IMR-90 (cell line): ENCODE measurements around the gene TMEM59. TPM values are rescaled to one million over a fixed set of nuclear protein-coding genes. Genes with fewer than 3 reads are reported as not detected.
A peak's percentile ranks its signal among the peaks of the same experiment; 100 is the strongest.

ENCODE experiments used
- ATAC-seq: fragments of 200-7000 bp; cut with Tn5 transposase; 2 replicates; pipeline ENCODE4 v1.9.1; 2020; ENCODE audit warnings: low read depth, mild to moderate bottlenecking, moderate library complexity
- BruUV-seq: library from RNA; stranded (reverse); fragments of 400-500 nt; replicated peaks from 2 replicates; lab custom pipeline; 2021; lab: Mats Ljungman, UMichigan
- CTCF ChIA-PET: fragments of 300-600 bp; formaldehyde crosslinking; extraction: SDS; loops from one replicate; lab custom pipeline; 2021; ENCODE audit warnings: antibody characterized with exemption; lab: Yijun Ruan, JAX
- POLR2A ChIA-PET: fragments of 300-600 bp; sonication (Branson Sonifier 250); formaldehyde crosslinking; loops from one replicate; lab custom pipeline; 2022; ENCODE audit warnings: antibody characterized with exemption; ENCODE audit not compliant: unreplicated experiment; lab: Charles Lee
- DNase-seq: peaks from one replicate; pipeline ENCODE4 v3.0.0; 2013
- H2AFZ ChIP-seq: replicated peaks from 2 replicates; pipeline ENCODE3; 2013; ENCODE audit warnings: low read length, mild to moderate bottlenecking; ENCODE audit not compliant: poor library complexity
- H2AK5ac ChIP-seq: 2 replicates; pipeline ENCODE4 v1.6.1; 2013; ENCODE audit warnings: low read depth, low read length, inconsistent platforms
- H2AK9ac ChIP-seq: replicated peaks from 2 replicates; pipeline ENCODE3; 2013; ENCODE audit warnings: mild to moderate bottlenecking, low read depth, low read length, moderate library complexity; ENCODE audit not compliant: poor library complexity
- H2BK120ac ChIP-seq: 2 replicates; pipeline ENCODE4 v1.6.1; 2013; ENCODE audit warnings: low read depth, low read length, inconsistent platforms
- H2BK15ac ChIP-seq: 3 replicates; pipeline ENCODE4 v1.6.1; 2013; ENCODE audit warnings: low read depth, low read length, inconsistent platforms
- H2BK20ac ChIP-seq: 2 replicates; pipeline ENCODE4 v1.6.1; 2013; ENCODE audit warnings: low read depth, mild to moderate bottlenecking, inconsistent platforms, low read length, moderate library complexity
- H2BK5ac ChIP-seq: 2 replicates; pipeline ENCODE4 v1.6.1; 2013; ENCODE audit warnings: mild to moderate bottlenecking, low read depth, low read length, inconsistent platforms; ENCODE audit not compliant: poor library complexity, severe bottlenecking
- H3K14ac ChIP-seq: replicated peaks from 2 replicates; pipeline ENCODE4 v1.6.1; 2013; ENCODE audit warnings: low read depth, low read length, inconsistent platforms
- H3K18ac ChIP-seq: 2 replicates; pipeline ENCODE4 v1.6.1; 2013; ENCODE audit warnings: low read depth, low read length, control low read depth
- H3K23ac ChIP-seq: 2 replicates; pipeline ENCODE4 v1.6.1; 2013; ENCODE audit warnings: low read depth, low read length, inconsistent platforms
- H3K27ac ChIP-seq: 2 replicates; pipeline ENCODE4 v1.5.1; 2013; ENCODE audit warnings: mild to moderate bottlenecking, control low read depth, low read length; ENCODE audit not compliant: insufficient read depth
- H3K27me3 ChIP-seq: 2 replicates; pipeline ENCODE4 v1.6.1; 2013; ENCODE audit warnings: low read length; ENCODE audit not compliant: control insufficient read depth, insufficient read depth
- H3K36me3 ChIP-seq: 2 replicates; pipeline ENCODE4 v1.6.1; 2013; ENCODE audit warnings: low read length, mixed read lengths; ENCODE audit not compliant: control insufficient read depth, insufficient read depth
- H3K4ac ChIP-seq: 2 replicates; pipeline ENCODE4 v1.6.1; 2013; ENCODE audit warnings: low read depth, low read length, inconsistent platforms
- H3K4me1 ChIP-seq: 2 replicates; pipeline ENCODE4 v1.6.1; 2013; ENCODE audit warnings: low read length, mixed read lengths; ENCODE audit not compliant: control insufficient read depth, insufficient read depth
- H3K4me2 ChIP-seq: 2 replicates; pipeline ENCODE4 v1.6.1; 2013; ENCODE audit warnings: low read depth, mild to moderate bottlenecking, control low read depth, low read length, moderate library complexity
- H3K4me3 ChIP-seq: 2 replicates; pipeline ENCODE4 v1.5.1; 2013; ENCODE audit warnings: low read depth, mild to moderate bottlenecking, control low read depth, low read length, moderate library complexity; ENCODE audit not compliant: insufficient read depth
- H3K56ac ChIP-seq: 2 replicates; pipeline ENCODE4 v1.6.1; 2013; ENCODE audit warnings: low read length, inconsistent platforms; ENCODE audit not compliant: insufficient read depth; ENCODE audit errors: extremely low read depth
- H3K79me1 ChIP-seq, 2 experiments: 2 replicates each; pipeline ENCODE4 v1.6.1; 2013; ENCODE audit warnings: low read length in 2 of 2, inconsistent platforms in 1 of 2, low read depth in 1 of 2
- H3K9ac ChIP-seq: 2 replicates; pipeline ENCODE4 v1.6.1; 2013; ENCODE audit warnings: low read depth, low read length, control low read depth
- H3K9me1 ChIP-seq: 2 replicates; pipeline ENCODE4 v1.6.1; 2013; ENCODE audit warnings: low read length, inconsistent platforms; ENCODE audit not compliant: insufficient read depth
- H3K9me3 ChIP-seq: 2 replicates; pipeline ENCODE4 v1.6.1; 2013; ENCODE audit warnings: low read length; ENCODE audit not compliant: control insufficient read depth, insufficient read depth
- H4K20me1 ChIP-seq: 2 replicates; pipeline ENCODE4 v1.6.1; 2013; ENCODE audit warnings: low read length, inconsistent platforms; ENCODE audit not compliant: insufficient read depth
- H4K5ac ChIP-seq: 2 replicates; pipeline ENCODE4 v1.6.1; 2013; ENCODE audit warnings: mild to moderate bottlenecking, low read depth, low read length, control low read depth
- H4K8ac ChIP-seq, 2 experiments: 2 replicates each; pipeline ENCODE4 v1.6.1; 2013; ENCODE audit warnings: low read depth in 2 of 2, low read length in 2 of 2, control low read depth in 1 of 2, inconsistent platforms in 1 of 2
- H4K91ac ChIP-seq: 2 replicates; pipeline ENCODE4 v1.6.1; 2013; ENCODE audit warnings: low read depth, low read length, inconsistent platforms; ENCODE audit not compliant: insufficient read depth
- CEBPB ChIP-seq: IDR thresholded peaks from 2 replicates; pipeline ENCODE4 v1.6.1; 2012; ENCODE audit warnings: low read depth, low read length, improper control_type of control experiment
- CHD1 ChIP-seq: IDR thresholded peaks from 2 replicates; pipeline ENCODE4 v1.6.1; 2012; ENCODE audit warnings: low read depth, low read length, improper control_type of control experiment
- MAFK ChIP-seq: IDR thresholded peaks from 2 replicates; pipeline ENCODE4 v1.6.1; 2012; ENCODE audit warnings: low read depth, low read length, improper control_type of control experiment
- MAZ ChIP-seq: IDR thresholded peaks from 2 replicates; pipeline ENCODE4 v1.6.1; 2012; ENCODE audit warnings: low read depth, mild to moderate bottlenecking, low read length, improper control_type of control experiment, moderate library complexity, borderline replicate concordance
- MXI1 ChIP-seq: IDR thresholded peaks from 2 replicates; pipeline ENCODE4 v1.6.1; 2012; ENCODE audit warnings: low read depth, mild to moderate bottlenecking, low read length, moderate library complexity, borderline replicate concordance
- SMC3 ChIP-seq: fragments of 150-350 bp; IDR thresholded peaks from 2 replicates; pipeline ENCODE4 v1.6.1; 2016; ENCODE audit warnings: low read depth, mild to moderate bottlenecking, antibody characterized with exemption, low read length, moderate library complexity
- WGBS, 2 experiments: methylation state at CpG; one replicate each; pipeline versions ENCODE4 v1.1.5 to v1.1.7; 2013; ENCODE audit warnings: missing lambda C conversion rate in 2 of 2; ENCODE audit not compliant: insufficient read length in 1 of 2; ENCODE audit errors: extremely low coverage in 2 of 2; 5-methylcytosine and 5-hydroxymethylcytosine counted together
- dilution Hi-C: fragments of 300-500 bp; cut with HindIII; formaldehyde crosslinking; loops from one replicate; pipeline ENCODE4 v1.14.3; 2018; ENCODE audit warnings: low sequenced_read_pairs; ENCODE audit not compliant: unreplicated experiment
- in situ Hi-C: fragments of 300-500 bp; cut with MboI; formaldehyde crosslinking; loops from 3 replicates; pipeline ENCODE4 v1.14.3; 2019; ENCODE audit warnings: low sequenced_read_pairs, inconsistent platforms, mixed read lengths
- intact Hi-C: fragments of 100-400 bp; cut with micrococcal nuclease; formaldehyde crosslinking; loops from 2 replicates; pipeline ENCODE4 v1.10.0; 2022
- polyA plus RNA-seq, 3 experiments: library from polyadenylated mRNA; depleted of rRNA; stranded (reverse); fragments of >200 nt; gene quantifications; 2 replicates each; pipeline ENCODE4 v1.2.3, GENCODE V29; 2012; ENCODE audit warnings: low replicate concordance in 1 of 3
- total RNA-seq: library from RNA; depleted of rRNA; stranded (reverse); fragments of >200 nt; gene quantifications from 2 replicates; pipeline ENCODE4 v1.2.3, GENCODE V29; 2012

The TMEM59 gene
- total and polyA plus RNA-seq, 2 of the 4 experiments (the other 2 are of a cell fraction), result 239 to 241 TPM

- Histone ChIP-seq H3K9me1 (peaks cover 5% of the 10 kb centered on the region; the same call in 1 of the 2 replicates), H3K36me3 (no peaks in the 10 kb centered on the region), H2BK20ac (no peak overlapping the region), H3K9ac (no peak overlapping the region), H4K20me1 (0 out of 2 replicates have a peak, but pooled peaks cover 2% of the 10 kb centered on the region), H3K4ac (no peak overlapping the region), H2AFZ (no peak overlapping the region), H2BK15ac (no peak overlapping the region), H3K4me2 (no peak overlapping the region), H3K4me1 (peaks cover 3% of the 10 kb centered on the region; the same call in 1 of the 2 replicates), H2BK5ac (no peak overlapping the region), H3K27ac (no peak overlapping the region), H4K91ac (no peak overlapping the region), H4K5ac (no peak overlapping the region), H2BK120ac (no peak overlapping the region), H3K18ac (no peak overlapping the region), H3K56ac (no peak overlapping the region), H2AK9ac (peak overlapping the region; percentile 57), H3K27me3 (peaks cover 75% of the 10 kb centered on the region), H3K79me1 (no peaks in the 10 kb centered on the region), H2AK5ac (no peak overlapping the region), H4K8ac (no peak overlapping the region), H3K9me3 (no peaks in the 10 kb centered on the region), H3K14ac (no peak overlapping the region), H3K23ac (no peak overlapping the region), H3K4me3 (no peak overlapping the region)
- TF ChIP-seq CEBPB (no peak), MXI1 (no peak), MAFK (no peak), MAZ (no peak), CHD1 (no peak), SMC3 (no peak)
- dilution Hi-C loops (no loop called here), intact Hi-C loops (no loop called here), in situ Hi-C loops (no loop called here)
- DNase-seq, result no peak
- ChIA-PET POLR2A (no interaction called here), CTCF (no interaction called here)
- no peak for ATAC-seq
- BruUV-seq, result no TSS peak
- 66% methylated on average over 4 of the region's 9 CpGs; no CpG with 5 or more reads in 1 of the 2 experiments for WGBS, 2 experiments
Observed at GRCh38 chr1:54012008-54012325, 41.0 kb downstream of the TMEM59 start.
